ENCODE results near the gene NIP7.
"Not testable (repeated sequence)": the region's sequence is repeated elsewhere in the genome, so short reads cannot be mapped to it uniquely, and the experiment has no call there.

The NIP7 gene

DNA sequence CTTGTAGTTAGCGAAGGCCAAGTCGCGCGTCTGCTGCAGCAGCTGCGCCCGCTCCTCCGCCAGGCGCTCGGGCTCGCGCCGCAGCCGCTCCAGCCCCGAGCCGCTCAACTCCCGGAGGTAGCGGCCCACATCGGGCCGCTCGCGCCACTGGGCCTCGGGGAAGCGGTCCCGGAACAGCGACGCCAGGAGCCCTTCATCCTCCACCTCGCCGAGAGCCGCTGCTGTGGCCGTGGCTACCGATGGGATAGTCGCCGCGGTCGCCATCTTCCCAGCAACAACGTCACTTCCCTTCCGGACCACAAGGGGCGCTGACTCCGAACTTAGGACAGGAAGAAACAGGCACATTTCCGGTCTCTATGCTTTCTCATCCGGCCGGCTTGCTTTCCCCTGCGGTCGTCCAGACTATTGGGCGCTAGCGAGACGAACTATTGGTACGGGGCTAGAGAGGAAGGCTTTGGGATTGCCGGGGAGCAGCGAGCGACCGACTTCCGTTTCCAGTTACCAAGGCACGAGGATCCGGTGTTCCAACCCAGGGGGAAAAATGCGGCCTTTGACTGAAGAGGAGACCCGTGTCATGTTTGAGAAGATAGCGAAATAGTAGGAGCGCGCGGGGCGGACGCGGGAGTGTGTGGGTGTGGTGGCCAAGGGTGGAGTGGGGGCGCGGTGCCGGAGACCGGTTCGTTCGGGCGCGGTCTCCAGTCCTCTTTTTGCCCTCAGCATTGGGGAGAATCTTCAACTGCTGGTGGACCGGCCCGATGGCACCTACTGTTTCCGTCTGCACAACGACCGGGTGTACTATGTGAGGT is at the start of gene NIP7, which contains the start of gene COG8:
TSS of gene NIP7 (plus strand) at position 484 of the 806 bp plus-strand sequence. CDS start at position 542, 58 bp downstream.
TSS of gene COG8 (minus strand) at position 276 of the 806 bp plus-strand sequence. CDS start at position 264, 12 bp downstream.
- peak; percentile 88 for DNase-seq

DNA sequence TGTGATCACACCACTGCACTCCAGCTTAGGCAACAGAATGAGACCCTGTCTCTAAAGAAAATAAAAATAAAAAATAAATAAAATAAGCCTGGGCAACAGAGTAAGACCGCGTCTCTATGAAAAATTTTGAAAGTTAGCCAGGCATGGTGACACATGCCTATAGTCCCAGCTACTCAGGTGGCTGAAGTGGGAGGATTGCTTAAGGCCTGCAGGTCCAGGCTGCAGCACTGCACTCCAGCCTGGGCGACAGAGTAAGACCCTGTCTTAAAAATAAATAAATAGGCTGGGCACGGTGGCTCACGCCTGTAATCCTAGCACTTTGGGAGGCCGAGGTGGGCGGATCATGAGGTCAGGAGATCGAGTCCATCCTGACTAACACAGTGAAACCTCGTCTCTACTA is 47.9 kb upstream of the NIP7 start:
- not testable (repeated sequence) for DNase-seq

DNA sequence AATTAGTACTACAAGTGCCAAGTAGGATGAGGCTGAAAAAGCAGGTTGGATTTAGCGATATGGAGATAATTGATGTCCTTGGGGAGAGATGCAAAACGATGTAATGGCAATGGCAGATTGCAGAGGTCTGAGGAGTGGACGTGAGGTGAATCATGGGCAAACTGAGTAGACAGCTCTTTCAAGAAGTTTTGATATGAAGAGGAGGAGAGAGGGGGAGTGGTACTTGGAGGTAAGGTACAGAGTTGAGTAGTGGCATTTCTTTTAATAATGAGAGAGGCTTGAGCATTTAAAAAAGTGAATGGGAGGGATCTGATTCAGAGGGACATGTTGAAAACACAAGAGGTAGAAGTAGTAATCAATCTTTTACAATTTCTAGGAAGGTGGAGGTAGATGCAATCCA is 46.2 kb upstream of the NIP7 start:
- DNase-seq: no peak

DNA sequence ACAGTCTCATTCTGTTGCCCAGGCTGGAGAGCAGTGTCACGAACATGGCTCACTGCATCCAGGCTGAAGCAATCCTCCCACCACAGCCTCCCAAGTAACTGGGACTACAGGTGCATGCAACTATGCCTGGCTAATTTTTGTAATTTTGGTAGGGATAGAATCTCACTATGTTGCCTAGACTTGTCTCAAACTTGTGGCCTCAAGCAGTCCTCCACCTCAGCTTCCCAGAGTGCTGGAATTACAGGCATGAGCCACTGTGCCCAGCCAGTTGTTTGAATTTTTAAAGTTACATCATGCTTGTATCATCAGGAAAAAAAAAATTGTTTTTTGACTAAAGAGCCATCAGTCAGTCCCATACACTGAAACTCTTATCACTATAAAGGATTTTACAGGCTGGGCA is 45.5 kb upstream of the NIP7 start:
- DNase-seq: no peak

DNA sequence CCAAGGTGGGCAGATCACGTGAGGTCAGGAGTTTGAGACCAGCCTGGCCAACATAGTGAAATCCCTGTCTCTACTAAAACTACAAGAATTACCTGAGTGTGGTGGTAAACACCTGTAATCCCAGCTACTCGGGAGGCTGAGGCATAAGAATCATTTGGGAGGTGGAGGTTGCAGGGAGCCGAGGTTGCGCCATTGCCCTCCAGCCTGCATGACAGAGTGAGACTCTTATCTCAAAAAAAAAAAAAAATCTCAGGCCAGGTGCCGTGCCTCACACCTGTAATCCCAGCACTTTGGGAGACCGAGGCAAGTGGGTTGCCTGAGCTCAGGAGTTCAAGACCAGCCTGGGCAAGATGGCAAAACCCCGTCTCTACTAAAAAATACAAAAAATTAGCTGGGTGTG is 42.8 kb upstream of the NIP7 start:
- not testable (repeated sequence) for DNase-seq

DNA sequence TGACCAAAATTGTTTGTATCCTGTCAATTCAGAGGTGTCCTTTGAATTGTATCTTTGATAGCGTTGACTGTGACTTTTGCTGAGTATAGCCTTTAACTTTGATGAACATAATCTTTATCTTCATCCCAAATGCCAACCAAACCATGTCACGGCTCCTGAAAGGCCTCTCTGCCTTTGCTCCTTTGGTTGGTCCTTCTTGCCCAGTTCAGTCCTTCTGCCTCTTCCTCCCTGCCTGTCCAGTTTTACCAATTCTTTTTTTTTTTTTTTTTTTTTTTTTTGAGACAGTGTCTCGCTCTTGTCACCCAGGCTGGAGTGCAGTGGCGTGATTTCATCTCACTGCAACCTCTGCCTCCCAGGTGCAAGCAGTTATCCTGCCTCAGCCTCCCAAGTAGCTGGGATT is 41.3 kb upstream of the NIP7 start:
- DNase-seq: no peak

DNA sequence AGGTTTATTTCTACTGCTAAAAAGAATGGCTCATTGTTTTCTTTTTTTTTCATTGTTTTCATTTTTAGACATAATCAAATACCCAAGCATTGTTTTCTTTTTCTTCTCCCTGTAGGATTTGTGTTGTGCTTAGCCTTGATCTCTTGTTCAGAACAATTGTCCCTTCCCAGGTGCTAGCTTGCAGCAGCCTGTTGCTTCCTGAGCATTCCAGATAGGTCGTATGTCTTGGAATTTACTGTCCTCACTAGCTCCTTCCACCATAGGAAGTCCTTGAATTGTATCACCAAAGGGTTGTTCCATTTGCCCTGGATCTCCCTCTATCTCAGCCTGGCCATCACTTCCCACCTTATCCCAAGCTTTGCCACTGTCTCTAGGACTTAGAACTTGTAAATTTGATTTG is 38.4 kb upstream of the NIP7 start:
- no peak for DNase-seq

DNA sequence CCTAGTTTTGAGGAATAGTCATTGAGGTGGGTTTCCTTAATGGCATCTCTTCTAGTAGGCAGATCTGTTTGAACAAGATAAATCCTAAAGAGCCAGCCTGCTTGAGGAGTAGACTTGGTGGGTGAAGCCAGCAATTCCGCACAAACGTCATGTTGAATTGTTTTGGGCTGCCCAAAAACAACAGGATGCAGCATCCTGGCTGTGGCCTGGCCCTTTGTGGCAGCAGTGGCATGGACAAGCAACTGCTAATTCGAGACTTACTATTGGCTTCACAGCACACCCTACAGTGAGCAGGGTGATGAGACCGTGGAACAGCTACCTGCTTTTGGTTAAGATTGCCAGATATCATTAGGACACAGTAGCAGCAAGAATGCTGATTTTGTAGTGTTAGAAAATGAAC is 37.7 kb upstream of the NIP7 start:
- DNase-seq: no peak

DNA sequence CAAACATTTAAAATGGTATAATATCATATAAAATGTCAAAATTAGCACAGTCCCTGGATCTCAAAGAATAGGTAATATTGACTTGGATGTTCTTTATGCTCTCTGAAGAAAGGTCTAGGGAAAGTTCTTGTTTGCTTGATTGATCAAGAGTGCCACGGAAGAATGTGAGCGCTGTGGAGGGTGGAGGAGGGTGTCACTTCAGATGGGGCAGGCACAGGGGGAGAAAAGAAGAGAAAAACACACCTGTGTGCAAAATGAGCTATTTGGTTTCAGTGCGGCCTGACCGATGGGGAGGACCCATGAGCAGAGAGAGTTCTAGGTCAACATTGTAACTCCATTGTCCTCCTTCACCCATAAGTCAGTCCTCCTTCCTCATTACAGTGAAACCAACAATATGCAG is 37.3 kb upstream of the NIP7 start:
- DNase-seq: no peak

DNA sequence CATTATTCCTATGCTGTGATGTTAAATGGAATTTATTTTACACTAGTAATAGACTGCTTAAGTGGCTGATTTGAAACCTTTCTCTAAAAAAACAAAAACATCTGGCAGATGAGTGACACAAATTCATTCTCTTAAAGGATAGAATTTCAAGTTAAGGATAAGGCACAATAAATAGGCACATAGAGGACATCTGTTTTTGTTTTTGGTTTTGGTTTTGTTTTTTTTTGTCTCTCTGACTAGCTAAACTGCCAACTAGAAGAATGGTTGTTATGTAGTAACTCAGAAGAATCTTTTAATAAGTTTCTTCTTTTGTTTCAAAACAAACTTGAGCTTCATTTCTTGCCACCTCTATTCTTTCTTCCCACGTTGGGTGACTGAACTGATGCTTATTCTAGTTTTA is 33.5 kb upstream of the NIP7 start:
- DNase-seq: no peak

DNA sequence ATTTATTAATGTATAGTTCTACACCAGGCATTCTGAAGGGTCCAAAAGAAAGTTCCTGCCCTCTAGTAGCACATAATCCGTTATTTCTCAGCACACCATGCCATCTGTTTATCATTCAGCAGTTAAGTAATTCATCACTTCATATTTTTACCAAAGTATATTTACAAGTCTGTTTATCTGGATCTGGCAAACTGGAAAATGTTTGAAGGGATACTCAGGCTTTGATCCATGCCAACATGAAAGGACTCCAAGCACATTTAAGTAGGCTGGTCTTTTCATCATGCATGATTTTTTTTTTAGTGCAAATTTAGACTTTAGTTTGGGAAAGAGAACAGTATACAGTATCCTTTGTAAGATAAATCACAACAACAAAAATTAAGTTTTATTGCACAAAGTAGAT is 32.5 kb upstream of the NIP7 start:
- DNase-seq: no peak

DNA sequence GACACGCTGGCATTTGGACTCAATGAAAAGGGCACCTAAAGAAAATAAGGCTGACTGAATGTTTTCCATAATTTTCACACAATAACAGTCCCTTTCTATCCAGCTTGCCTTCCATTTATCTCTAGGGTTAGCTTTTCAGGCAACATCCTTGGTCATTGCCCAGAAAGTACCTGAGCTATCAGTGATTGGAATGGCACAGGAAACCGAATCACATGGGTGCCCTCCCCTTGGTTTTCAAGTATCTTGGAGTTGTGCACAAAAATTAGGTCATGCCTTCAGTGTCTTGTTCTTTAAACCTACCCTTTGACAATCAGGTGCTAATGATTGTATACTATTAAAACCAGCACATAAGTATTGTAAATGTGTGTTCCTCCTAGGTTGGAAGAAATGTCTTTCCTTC is 31.7 kb upstream of the NIP7 start:
- DNase-seq: no peak

DNA sequence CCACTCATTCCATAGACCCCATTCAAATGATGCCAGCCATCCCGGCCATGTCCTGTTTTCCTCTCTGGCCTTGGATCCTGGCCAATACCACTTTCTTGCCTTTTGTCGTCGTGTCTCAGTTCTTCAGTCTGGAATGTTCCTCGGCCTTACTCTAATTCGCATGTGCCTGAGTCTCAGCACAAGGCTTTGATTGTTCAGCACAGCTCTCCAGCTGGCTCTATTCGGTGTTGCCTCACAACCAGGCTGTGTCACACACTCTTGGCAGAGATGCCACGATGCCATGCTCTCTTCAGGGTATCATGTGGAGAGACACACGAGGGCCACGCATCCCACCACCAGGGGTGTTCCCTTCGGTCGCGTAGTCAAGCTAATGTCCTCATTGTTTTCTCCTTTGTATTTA is 30.3 kb upstream of the NIP7 start:
- no peak for DNase-seq

DNA sequence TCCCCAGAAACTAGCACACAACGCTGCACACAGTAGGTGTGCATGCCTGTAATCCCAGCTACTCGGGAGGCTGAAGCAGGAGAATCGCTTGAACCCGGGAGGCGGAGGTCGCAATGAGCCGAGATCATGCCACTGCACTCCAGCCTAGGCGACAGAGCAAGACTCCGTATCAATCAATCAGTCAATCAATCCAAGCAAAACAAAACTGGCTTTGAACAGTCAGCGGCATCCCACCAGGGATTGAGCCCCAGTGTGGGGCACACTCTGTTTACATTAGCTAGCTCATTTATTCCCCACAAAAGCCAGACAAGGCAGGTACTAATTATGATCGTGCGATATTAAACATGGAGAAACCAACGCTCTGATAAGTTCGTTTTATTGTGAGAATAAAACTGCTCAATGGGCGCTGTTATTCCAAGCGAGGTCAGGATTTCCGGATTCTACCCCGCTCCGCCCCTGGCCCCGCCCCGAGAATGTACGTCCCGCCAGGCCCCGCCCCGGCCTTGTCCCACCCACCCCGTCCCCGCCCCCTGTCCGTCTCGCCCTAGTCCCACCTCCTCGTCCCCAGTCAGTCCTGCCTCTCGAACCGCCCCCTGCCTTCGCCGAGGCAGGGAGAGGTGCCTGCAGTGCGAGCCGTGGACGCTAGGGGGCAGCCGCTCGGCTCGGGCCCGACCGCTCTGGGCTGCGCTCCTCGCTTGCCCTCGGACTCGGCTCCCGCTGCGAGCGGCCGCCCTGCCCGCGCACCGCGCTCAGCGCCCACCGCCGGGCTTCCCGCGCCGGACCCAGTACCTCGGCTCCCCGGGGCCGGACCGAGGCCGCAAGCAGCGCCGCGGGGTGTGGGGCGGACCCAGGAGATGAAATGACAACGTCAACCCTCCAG is 28.7 kb upstream of the NIP7 start, which contains the start of gene VPS4A:
TSS of gene VPS4A (plus strand) at position 698 of the 880 bp plus-strand sequence. CDS start at position 860, 162 bp downstream.
- DNase-seq: peak; percentile 96

DNA sequence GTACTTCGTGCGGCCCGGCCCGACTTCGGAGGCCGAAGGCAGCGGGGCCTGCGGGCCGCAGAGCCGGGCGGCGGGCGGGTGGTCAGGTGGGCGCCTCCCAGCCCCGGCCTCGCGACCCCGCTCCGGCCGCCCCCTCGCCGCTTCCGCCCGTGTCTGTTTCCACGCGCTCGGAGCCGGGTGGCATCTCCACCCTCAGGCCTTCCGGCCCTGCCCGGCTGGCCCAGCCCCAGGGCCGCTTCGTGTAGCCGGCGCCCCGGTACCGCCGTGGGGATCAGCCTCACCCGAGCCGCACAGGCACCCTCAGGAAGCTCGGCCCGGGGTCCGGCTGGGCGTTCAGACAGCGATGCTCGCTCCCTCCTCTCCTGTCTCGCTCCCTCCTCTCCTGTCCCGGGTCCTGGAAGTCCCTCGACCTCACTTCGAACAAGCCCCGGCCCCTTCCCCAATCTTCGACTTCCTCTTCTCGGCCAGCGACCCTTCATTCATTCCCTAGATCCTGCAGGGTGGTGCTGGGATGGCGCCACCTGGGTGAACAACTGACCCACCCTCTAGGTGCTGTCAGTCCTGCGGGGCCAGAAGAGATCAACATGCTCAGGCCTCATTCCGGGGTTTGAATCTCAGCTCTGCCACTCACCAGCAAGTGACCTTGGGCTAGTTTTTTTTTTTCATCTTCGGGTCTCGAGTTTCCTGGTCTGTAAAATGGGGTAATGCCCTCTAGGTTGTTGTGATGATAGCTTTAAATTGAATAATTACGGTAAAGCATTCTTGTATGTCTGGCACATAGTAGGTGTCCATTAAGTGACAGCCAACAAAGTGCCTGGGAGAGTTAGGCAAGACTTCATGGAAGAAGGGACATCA is 27.8 kb upstream of the NIP7 start:
- DNase-seq: peak; percentile 17

DNA sequence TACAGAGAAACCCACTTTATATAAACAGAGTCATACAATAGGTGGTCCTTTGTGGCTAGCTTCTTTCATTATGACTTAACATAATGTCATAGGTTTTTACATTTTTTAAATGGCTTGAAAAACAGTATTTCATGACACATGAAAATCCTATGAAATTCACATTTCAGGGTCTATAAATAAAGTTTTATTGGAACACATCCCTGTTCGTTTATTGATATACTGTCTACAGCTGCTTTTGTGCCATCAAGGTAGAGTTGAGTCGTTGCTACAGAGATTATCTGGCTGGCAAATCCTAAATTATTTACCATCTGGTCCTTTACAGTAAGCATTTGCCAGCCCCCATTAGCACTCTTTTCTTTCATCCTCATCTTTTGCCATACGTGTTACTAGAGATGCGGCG is 26.1 kb upstream of the NIP7 start:
- no peak for DNase-seq

DNA sequence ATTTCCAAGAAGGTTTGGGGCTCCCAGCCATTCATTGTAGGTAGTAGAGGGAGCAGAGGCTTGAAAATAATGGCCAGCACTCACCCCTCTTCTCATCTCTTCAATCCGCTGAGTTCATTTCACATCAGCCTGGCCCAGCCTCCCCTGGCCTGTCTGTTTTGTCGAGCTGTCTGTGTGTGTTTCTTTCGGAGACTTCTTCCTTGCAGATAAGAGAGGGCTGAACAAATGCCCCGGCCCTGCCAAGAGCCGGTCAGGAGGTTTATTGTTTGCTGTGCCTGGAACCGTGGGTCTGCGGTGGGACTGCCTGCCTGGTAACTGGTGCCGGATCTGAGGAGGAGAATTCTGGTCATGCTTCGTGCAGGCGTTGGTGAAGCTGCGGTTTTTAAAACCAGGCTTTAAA is 25.0 kb upstream of the NIP7 start:
- DNase-seq: no peak

DNA sequence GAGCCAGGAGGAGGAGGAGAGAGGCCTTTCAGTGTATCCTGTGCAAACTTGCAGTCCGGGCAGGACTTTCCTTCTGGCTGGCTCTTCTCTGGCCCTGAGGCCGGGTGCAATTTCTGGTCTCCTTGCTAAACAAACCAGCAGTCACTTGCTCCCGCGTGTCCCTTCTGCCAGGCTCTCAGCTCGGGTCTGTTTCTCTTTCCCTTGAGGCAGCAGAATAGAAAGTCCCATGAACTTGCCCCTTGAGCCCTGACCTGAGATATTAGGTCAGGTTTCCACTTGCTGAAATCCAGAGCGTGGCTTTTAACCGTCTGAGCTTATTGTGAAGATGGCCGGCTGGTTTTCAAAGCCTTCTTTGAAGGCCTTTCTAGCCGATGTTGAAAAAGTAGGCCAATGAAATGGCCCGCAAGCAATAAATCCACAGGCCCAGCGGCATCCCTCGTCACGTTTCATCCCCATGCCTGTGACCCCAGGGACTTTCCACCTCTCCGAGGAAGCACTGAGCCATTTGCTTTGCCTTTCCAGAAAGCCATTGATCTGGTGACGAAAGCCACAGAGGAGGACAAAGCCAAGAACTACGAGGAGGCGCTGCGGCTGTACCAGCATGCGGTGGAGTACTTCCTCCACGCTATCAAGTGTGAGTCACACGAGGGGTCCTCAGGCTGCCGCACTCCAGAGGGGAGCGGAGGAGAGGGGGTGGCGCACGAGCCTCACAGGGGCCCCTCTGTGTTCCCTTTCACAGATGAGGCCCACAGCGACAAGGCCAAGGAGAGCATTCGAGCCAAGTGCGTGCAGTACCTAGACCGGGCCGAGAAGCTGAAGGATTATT is 23.9 kb upstream of the NIP7 start:
- DNase-seq: no peak

DNA sequence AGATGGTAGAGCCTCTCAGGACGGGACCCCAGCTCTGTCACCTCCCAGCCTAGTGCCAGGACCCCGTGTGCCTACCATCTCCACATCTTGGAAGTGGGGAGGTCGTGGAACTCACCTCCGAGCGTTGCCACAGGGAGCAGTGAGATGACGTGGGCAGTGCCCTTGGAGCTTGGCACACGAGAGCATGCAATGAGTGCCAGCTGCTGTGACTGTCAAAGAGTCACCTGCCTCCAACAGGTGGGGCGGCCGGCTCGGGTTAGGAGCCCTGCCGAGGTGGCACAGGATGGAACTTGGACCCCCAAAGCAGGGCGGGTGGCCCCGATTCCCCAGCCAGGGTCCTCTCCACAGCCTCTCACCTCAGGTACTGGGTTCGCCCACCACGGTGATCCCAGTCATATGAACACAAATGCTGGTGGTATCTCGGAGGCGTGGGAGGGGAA is 23.0 kb upstream of the NIP7 start:
- DNase-seq: no peak

DNA sequence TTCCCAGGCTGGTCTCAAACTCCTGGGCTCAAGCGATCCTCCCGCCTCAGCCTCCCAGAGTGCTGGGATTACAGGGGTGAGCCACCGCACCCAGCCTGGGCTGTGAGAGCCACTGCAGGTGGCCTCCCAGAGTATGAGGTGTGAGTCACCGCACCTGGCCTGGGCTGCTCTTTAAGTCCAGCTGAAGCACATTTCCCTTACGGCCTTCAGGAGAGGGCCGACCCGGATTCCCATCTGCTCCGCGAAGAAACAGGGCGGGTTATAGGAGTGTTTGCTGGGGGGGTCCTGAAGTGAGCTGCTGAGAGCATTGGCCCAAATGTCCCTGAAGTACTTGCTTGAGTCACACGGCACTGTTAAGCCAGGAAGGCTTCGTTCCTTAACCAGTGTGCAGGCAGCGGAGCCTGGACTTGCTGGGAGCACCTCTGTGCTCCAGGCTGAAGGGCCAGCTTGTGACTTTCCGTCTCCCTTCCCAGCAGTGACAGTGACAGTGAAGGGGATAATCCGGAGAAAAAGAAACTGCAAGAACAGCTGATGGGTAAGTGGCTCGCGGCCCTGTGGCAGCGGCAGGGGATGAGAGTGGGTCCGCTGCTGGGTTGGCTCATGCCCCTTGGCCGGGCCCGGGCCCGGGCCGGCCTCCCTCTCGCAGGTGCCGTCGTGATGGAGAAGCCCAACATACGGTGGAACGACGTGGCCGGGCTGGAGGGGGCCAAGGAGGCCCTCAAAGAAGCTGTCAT is 21.2 kb upstream of the NIP7 start:
- DNase-seq: no peak

DNA sequence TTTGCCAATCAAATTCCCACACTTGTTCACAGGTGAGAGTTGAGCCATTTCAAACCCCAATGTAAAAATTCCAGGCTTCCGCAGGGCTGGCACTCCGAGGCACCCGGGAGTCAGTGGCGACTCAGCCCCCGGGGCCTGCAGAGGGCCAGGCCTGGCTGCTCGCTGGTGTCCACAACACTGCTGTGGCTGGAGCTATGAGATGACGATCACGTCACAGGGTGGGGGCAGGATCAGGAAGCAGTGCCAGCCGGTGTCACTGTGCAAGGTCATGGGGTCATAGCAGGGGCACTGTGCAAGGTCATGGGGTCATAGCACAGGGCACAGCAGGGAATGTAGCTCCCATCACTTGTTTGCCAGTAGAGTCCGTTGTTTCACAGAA is 20.7 kb upstream of the NIP7 start:
- DNase-seq: no peak
